D721Med (cell line): ENCODE measurements around the gene DMBT1.
"Not testable (repeated sequence)": the region's sequence is repeated elsewhere in the genome, so short reads cannot be mapped to it uniquely, and the experiment has no call there.

Source experiments
- DNase-seq: peaks from one replicate; pipeline ENCODE4 v3.0.0; 2011; ENCODE audit warnings: low spot score; ENCODE audit not compliant: insufficient read length
- FAIRE-seq: peaks from 2 replicates; lab custom pipeline; 2011; peaks lifted over from hg19 to GRCh38; lab: Jason Lieb, UNC
- TF ChIP-seq, protein P1 (sequence below): IDR thresholded peaks from 2 replicates; pipeline ENCODE4 v1.5.1; 2012; ENCODE audit warnings: mild to moderate bottlenecking, control low read depth; ENCODE audit not compliant: insufficient read depth; ENCODE audit errors: missing control alignments

DMBT1 gene

DNA sequence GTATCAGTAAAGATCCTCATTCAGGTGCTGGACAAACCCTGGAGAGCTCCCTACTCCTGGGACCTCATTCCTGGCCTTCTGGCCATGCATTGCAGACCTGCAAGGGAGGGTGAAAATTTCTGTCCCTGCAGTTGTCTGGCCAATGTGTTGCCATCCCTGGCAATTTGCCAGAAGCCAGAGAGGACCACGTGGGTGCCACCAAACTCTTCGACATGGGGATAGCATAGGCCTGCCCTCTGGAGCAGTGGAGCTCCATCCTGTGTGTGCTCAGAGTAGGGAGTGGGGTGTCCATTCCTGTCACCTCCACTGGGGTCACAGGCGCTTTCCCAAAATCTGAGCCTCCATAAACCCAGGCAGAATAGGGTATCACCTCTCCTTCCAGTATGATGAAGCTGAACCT lies 31.2 kb downstream of the DMBT1 start:
- DNase-seq (no peak), FAIRE-seq (no peak)
- TF ChIP-seq, protein P1, sequence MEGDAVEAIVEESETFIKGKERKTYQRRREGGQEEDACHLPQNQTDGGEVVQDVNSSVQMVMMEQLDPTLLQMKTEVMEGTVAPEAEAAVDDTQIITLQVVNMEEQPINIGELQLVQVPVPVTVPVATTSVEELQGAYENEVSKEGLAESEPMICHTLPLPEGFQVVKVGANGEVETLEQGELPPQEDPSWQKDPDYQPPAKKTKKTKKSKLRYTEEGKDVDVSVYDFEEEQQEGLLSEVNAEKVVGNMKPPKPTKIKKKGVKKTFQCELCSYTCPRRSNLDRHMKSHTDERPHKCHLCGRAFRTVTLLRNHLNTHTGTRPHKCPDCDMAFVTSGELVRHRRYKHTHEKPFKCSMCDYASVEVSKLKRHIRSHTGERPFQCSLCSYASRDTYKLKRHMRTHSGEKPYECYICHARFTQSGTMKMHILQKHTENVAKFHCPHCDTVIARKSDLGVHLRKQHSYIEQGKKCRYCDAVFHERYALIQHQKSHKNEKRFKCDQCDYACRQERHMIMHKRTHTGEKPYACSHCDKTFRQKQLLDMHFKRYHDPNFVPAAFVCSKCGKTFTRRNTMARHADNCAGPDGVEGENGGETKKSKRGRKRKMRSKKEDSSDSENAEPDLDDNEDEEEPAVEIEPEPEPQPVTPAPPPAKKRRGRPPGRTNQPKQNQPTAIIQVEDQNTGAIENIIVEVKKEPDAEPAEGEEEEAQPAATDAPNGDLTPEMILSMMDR: no peak

DNA sequence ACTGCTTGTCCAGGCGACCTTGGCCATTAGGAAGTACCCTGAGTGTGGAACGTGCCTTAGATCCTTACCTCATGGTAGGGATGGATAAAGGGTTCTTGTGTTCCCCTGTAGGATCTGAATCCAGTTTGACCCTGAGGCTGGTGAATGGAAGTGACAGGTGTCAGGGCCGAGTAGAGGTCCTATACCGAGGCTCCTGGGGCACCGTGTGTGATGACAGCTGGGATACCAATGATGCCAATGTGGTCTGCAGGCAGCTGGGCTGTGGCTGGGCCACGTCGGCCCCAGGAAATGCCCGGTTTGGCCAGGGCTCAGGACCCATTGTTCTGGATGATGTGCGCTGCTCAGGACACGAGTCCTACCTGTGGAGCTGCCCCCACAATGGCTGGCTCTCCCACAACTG lies 31.6 kb downstream of the DMBT1 start:
- TF ChIP-seq, protein P1: no peak
- DNase-seq (no peak), FAIRE-seq (no peak)

DNA sequence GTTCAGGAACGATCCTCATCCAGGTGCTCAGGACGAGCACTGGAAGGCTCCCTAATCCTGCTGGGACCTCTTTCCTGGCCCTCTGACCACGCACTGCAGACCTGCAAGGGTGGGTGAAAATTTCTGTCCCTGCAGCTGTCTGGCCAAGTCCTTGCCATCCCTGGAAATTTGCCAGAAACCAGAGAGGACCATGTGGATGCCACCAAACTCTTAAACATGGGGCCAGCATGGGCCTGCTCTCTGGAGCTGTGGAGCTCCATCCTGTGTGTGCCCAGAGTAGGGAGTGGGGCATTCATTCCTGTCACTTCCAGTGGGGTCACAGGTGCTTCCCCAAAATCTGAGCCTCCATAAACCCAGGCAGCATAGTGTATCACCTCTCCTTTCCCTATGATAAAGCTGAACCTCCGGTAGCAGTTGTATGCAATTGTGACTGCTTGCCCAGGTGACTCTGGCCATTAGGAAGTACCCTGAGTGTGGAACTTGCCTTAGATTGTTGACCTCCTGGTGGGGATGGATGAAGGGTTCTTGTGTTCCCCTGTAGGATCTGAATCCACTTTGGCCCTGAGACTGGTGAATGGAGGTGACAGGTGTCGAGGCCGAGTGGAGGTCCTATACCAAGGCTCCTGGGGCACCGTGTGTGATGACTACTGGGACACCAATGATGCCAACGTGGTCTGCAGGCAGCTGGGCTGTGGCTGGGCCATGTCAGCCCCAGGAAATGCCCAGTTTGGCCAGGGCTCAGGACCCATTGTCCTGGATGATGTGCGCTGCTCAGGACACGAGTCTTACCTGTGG lies 57.1 kb downstream of the DMBT1 start:
- FAIRE-seq (no peak), DNase-seq (no peak)
- TF ChIP-seq, protein P1: no peak

DNA sequence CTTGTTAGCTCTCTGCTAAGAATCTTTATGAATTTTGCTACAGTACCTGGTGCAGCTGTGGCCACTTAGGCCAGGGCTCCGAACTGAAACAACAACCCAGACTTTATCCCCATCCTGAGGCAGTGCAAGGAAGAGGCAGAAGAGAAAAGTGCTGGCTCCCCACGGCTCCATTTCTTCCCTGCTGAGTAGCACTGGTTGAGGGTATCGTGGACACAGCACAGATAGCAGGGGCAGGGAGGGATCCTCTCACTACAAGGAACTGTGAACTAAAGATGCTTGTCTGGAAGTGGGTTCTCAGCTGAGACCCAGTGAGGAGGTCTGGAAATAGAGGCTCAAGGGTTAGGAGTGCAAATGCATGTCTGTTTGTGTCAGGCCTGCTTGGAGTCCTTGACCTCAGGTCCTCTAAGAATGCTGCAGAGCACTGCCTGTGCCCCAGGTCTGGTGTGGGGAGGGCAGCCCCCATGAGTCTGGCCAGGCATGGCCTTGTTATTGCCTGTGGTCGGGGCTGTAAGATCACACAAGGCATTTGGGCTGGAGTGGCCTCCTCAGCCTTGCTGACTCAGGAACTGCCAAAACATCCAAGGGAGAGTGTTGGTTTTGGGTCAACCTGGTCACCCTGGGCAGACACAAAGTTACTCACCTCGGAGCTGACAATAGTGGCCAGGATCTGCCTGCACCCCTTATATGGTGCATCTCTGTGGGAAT lies 58.1 kb downstream of the DMBT1 start:
- no peak for DNase-seq
- no peak for FAIRE-seq
- TF ChIP-seq, protein P1: no peak

DNA sequence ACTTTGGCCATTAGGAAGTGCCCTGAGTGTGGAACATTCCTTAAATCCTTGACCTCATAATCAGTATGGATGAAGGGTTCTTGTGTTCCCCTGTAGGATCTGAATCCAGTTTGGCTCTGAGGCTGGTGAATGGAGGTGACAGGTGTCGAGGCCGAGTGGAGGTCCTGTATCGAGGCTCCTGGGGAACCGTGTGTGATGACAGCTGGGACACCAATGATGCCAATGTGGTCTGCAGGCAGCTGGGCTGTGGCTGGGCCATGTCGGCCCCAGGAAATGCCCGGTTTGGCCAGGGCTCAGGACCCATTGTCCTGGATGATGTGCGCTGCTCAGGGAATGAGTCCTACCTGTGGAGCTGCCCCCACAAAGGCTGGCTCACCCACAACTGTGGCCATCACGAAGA lies 60.4 kb downstream of the DMBT1 start:
- FAIRE-seq, DNase-seq: not testable (repeated sequence)

DNA sequence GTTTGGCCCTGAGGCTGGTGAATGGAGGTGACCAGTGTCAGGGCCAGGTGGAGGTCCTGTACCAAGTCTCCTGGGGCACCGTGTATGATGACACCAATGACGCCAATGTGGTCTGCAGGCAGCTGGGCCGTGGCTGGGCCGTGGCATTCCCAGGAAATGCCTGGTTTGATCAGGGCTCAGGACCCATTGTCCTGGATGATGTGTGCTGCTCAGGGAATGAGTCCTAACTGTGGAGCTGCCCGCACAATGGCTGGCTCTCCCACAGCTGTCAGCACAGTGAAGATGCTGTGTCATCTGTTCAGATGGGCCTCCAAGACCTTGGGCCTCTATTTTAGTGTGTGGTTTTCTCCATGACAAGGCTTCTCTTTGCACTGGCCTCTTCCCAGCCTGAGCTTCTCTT lies 64.0 kb downstream of the DMBT1 start:
- FAIRE-seq (no peak), DNase-seq (no peak)
- TF ChIP-seq, protein P1: no peak

DNA sequence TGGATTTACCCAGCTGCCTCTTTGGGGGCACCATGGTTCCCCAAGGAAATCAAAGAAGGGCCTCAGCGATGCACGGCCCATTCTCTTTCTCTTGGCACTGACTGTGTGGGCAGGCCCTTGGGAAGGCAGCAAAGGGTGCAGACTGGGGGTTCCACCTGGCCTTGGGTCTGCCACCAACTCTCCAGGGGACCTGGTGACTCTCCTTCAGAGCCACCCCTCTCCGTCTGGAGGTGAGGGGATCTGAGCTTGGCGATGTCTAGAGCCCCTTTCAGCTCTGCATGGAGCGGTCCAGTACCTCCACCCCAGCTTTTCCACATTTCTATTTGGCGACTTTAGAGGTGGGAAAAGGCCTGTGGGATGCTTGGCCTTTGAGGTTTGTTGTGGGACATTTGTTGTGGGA lies 70.0 kb downstream of the DMBT1 start:
- DNase-seq (no peak), FAIRE-seq (no peak)
- TF ChIP-seq, protein P1: no peak
